ENCODE measurements around the gene MR1.

MR1 gene

DNA sequence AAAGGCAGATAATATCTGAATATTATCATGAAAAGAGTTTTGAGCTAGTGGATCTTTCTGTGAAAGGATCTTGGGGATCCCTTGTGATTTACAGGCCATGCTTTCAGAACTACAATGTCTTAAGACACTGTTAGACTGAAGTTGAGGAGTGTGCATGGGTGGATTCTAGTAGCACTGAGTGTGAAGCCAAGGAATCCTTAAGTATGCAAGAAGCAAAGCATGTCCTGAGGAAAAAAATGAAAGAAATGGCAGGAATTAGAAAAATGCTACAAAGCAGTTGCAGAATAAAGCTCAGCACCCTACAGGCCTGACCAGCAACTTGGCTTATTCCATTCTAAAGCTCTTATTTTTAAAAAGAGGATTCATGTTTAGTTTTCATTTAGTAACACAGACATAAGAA is 23.0 kb upstream of the MR1 start:
- TF ChIP-seq CTCF (IDR thresholded peaks at IDR 0.05; ENCODE audit: low read depth, low read length): no peak
- peak; percentile 69 to 75 for DNase-seq (ENCODE audit: low read depth in 2 of 2)
- no peak overlapping the region for H3K4me3 ChIP-seq (replicated peaks in 1 of 2; ENCODE audit: low read depth in 2 of 2, low read length in 2 of 2)

GRCh38 chr1:181011301-181012202 is 22.2 kb upstream of the MR1 start:
- DNase-seq (ENCODE audit: low read depth in 2 of 2): peak in 1 of 2 donors; percentile 8
- TF ChIP-seq CTCF (IDR thresholded peaks at IDR 0.05; ENCODE audit: low read depth, low read length): no peak
- no peak overlapping the region for H3K4me3 ChIP-seq (replicated peaks in 1 of 2; ENCODE audit: low read depth in 2 of 2, low read length in 2 of 2)

DNA sequence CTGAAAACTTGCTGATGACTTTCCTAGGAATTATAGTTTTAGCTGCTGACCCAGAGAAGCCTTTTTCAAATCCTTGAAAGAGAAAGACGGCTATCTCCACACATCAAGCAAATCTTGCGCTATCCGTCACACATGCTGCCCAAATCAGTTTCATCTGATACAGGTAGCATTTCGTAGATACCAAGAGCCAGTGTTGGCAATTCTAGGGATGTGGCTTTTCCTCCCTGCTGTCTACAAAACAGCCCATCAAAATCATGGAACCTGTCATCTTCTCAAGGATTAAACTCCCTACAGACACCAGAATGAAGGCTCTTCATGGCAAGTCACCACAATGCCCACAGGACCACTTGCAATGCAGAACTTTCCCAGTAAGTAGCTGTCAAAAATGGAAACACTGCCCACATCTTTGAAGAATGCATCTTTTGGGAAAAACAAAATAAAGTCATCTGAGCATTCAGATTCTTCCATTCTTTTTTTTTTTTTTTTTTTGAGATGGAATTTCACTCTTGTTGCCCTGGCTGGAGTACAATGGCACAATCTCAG is 21.5 kb upstream of the MR1 start:
- H3K4me3 ChIP-seq (replicated peaks in 1 of 2; ENCODE audit: low read depth in 2 of 2, low read length in 2 of 2): no peak overlapping the region
- no peak for DNase-seq (ENCODE audit: low read depth in 2 of 2)
- TF ChIP-seq CTCF (IDR thresholded peaks at IDR 0.05; ENCODE audit: low read depth, low read length): no peak

- TF ChIP-seq CTCF (IDR thresholded peaks at IDR 0.05; ENCODE audit: low read depth, low read length): no peak
- H3K4me3 ChIP-seq (replicated peaks in 1 of 2; ENCODE audit: low read depth in 2 of 2, low read length in 2 of 2): no peak overlapping the region
- DNase-seq (ENCODE audit: low read depth in 2 of 2): peak; percentile 25 to 56
Measured at GRCh38 chr1:181013144-181013543, 20.6 kb upstream of the MR1 start.

DNA sequence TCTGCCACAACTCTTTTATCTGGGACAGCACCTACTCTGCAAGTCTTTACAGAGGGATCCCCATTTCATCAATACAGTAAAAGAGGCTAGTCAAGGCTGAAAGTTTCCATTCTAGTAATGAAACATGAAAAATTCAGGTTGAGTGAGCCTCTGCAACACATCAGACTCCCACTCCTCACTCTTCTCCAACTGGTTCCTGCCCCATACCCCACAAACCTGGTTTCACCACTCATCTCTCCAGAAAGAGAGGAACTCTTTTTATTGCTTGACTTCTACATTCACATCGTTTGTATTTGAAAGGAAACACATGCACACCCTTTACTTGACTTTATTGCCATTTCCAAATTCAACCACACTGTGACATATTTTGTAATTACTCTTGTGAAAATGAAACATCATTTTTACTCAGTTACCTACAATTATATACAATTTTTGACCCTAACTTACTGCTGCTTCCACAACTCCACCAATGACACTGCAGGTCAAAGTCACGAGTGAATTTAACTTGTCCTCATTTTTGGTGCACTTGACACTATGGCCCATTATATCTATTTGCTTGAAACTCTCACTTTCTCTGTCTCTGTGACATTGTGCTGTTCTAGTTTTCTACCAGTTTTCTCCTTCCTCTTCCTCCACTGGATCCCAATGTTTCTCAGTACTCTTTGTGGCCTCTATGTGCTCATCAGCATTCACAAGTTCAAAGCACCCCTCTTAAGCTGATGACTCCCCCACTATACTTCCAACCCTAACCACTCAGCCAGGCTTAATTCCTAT is 19.1 kb upstream of the MR1 start:
- no peak for TF ChIP-seq CTCF (IDR thresholded peaks at IDR 0.05; ENCODE audit: low read depth, low read length)
- no peak for DNase-seq (ENCODE audit: low read depth in 2 of 2)
- H3K4me3 ChIP-seq (replicated peaks in 1 of 2; ENCODE audit: low read depth in 2 of 2, low read length in 2 of 2): no peak overlapping the region

- DNase-seq (ENCODE audit: low read depth in 2 of 2): peak in 1 of 2 donors; percentile 42
- TF ChIP-seq CTCF (IDR thresholded peaks at IDR 0.05; ENCODE audit: low read depth, low read length): no peak
- no peak overlapping the region for H3K4me3 ChIP-seq (replicated peaks in 1 of 2; ENCODE audit: low read depth in 2 of 2, low read length in 2 of 2)
Measured at GRCh38 chr1:181015251-181015615, 18.6 kb upstream of the MR1 start.
